HepG2 (cell line): Measurements from ENCODE around the gene USP32. TPM values are rescaled to one million over a fixed set of nuclear protein-coding genes. Genes with fewer than 3 reads are reported as not detected.

Experiments used
- MIER2 ChIP-seq: IDR thresholded peaks from 2 replicates; pipeline ENCODE4 v1.6.1; 2016; ENCODE audit warnings: missing biosample characterization, missing genetic modification reagents
- RBFOX2 ChIP-seq: fragments of 200-400 bp; formaldehyde crosslinking; IDR thresholded peaks from 2 replicates; pipeline ENCODE4 v1.6.1; 2017; ENCODE audit warnings: low read depth, mild to moderate bottlenecking, low read length
- RFX1 ChIP-seq: fragments of 450-650 bp; IDR thresholded peaks from 2 replicates; pipeline ENCODE4 v1.6.1; 2017
- RFX5 ChIP-seq: IDR thresholded peaks from 2 replicates; pipeline ENCODE4 v1.6.1; 2011; ENCODE audit warnings: low read depth, low read length, improper control_type of control experiment
- TERF1 ChIP-seq: sonication (generic); formaldehyde crosslinking; IDR thresholded peaks from 2 replicates; pipeline ENCODE4 v1.8.0; 2022; ENCODE audit warnings: mild to moderate bottlenecking, missing genetic modification reagents, moderate library complexity
- UBTF ChIP-seq: sonication (generic); formaldehyde crosslinking; IDR thresholded peaks from 2 replicates; pipeline ENCODE4 v1.4.0; 2020; ENCODE audit warnings: mild to moderate bottlenecking, missing genetic modification reagents
- ZBTB21 ChIP-seq: sonication (generic); formaldehyde crosslinking; IDR thresholded peaks from 2 replicates; pipeline ENCODE4 v1.4.0; 2020; ENCODE audit warnings: missing genetic modification reagents
- ZNF235 ChIP-seq: sonication (generic); formaldehyde crosslinking; IDR thresholded peaks from 2 replicates; pipeline ENCODE4 v1.8.1; 2023; ENCODE audit warnings: mild to moderate bottlenecking, missing genetic modification reagents, borderline replicate concordance
- ZNF563 ChIP-seq: sonication (generic); formaldehyde crosslinking; IDR thresholded peaks from 2 replicates; pipeline ENCODE4 v1.8.0; 2022; ENCODE audit warnings: mild to moderate bottlenecking, moderate library complexity, missing genetic modification reagents
- ZNF576 ChIP-seq: sonication (generic); formaldehyde crosslinking; IDR thresholded peaks from 2 replicates; pipeline ENCODE4 v1.4.0; 2020; ENCODE audit warnings: mild to moderate bottlenecking, missing genetic modification reagents
- ZNF616 ChIP-seq: sonication (generic); formaldehyde crosslinking; IDR thresholded peaks from 2 replicates; pipeline ENCODE4 v1.5.0; 2020; ENCODE audit warnings: low read depth, mild to moderate bottlenecking, missing genetic modification reagents
- ZNF674 ChIP-seq: sonication (generic); formaldehyde crosslinking; IDR thresholded peaks from 2 replicates; pipeline ENCODE4 v1.5.0; 2020; ENCODE audit warnings: low read depth, mild to moderate bottlenecking, missing genetic modification reagents
- polyA plus RNA-seq, 8 experiments: library from polyadenylated mRNA; depleted of rRNA in 3 of 8; stranded (reverse) in 7 of 8; unstranded in 1 of 8; fragments of >200 nt; fragmentation: Illumina TruSeq in 4 of 8; extraction: Trizol in 4 of 8; gene quantifications; 2 replicates each; pipeline versions ENCODE4 v1.2.1 to v1.2.3, GENCODE V29; 2011 to 2016; ENCODE audit warnings: low read depth in 4 of 8, missing spikeins in 1 of 8, mixed read lengths in 1 of 8; ENCODE audit not compliant: insufficient read depth in 1 of 8
- total RNA-seq, 5 experiments: library from RNA; depleted of rRNA; stranded (reverse); fragments of >200 nt; fragmentation: Illumina TruSeq; extraction: Trizol; gene quantifications; 2 replicates each; pipeline ENCODE4 v1.2.3, GENCODE V29; 2016; ENCODE audit warnings: low read depth in 1 of 5
- TF ChIP-seq, protein P1 (sequence below): sonication (generic); formaldehyde crosslinking; IDR thresholded peaks from 2 replicates; pipeline ENCODE4 v1.8.1; 2023; ENCODE audit warnings: mild to moderate bottlenecking, moderate library complexity, missing genetic modification reagents
- TF ChIP-seq, protein P2 (sequence below): sonication (generic); formaldehyde crosslinking; IDR thresholded peaks from 2 replicates; pipeline ENCODE4 v1.4.0; 2020; ENCODE audit warnings: missing genetic modification reagents, borderline replicate concordance
- TF ChIP-seq, protein P3 (sequence below): sonication (generic); formaldehyde crosslinking; IDR thresholded peaks from 2 replicates; pipeline ENCODE4 v1.8.1; 2023; ENCODE audit warnings: mild to moderate bottlenecking, missing genetic modification reagents

Gene USP32
- total and polyA plus RNA-seq, 2 of the 13 experiments (the other 11 are each of a cell fraction or from before 2014, with no cell fraction given), result 24.9 to 39.9 TPM

DNA sequence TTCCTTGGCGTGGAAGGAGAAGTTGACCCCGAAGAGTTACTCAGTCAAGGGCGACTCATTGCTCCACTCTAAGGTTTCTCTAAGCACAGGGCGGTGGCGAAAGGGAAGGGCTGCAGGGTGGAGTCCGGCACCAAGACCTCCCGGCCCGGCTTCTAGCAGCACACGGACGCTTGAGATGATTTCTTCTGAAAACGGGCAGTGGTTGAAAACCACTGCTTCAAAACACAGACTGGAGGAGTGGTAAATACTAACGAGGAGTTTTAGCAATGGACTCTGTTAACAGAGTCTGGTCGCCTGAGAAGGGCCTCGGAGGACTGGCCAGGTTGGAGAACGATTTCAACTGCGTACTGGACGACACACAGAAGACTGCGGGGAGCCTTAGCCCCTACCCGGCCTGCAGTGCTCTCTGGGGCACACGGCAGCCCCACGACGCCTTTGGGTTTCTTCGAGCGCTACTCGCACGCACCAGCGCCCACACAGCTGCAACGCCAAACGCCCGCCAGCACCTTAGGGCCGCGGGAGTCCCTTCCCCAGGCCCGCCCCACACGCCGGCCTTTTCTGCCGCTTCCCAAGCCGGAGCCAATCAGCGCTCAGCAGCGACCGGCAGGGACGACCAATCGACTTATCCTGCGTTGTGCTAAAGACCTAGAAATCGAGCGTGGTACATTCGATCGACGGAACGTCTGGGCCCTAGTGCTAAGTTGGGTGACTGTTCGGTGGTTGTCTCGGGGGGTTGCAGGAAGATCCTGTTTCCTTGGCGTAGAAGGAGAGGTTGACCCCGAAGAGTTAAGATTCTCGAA is 256.6 kb downstream of the USP32 start (continued):
- TF ChIP-seq, protein P1, sequence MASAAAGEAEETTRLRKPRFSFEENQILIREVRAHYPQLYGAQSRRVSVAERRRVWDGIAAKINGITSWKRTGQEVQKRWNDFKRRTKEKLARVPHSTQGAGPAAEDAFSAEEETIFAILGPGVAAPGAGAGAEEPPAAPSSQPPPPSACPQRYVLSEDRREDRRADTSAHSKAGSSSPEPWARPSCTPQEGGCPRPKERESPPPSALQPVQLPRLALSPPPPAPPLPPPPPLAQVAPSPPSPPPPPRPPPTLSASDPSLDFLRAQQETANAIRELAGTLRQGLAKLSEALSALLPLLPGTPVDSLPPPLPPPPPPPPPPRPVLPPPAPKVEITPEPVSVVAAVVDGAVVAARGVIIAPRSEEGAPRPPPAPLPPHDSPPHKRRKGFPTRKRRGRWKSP (CRISPR knock-in tag), result peak; percentile 92
- TF ChIP-seq RFX1 (no peak), ZNF616 (peak; percentile 92), MIER2 (CRISPR knock-in tag) (peak; percentile 89), RFX5 (no peak), TERF1 (CRISPR knock-in tag) (no peak), UBTF (CRISPR knock-in tag) (peak; percentile 75), RBFOX2 (peak; percentile 43; the same call in 1 of the 2 replicates), ZNF674 (CRISPR knock-in tag) (no peak), ZNF563 (CRISPR knock-in tag) (peak; percentile 75; the same call in 1 of the 2 replicates), ZBTB21 (CRISPR knock-in tag) (no peak), ZNF576 (no peak), ZNF235 (no peak)
- TF ChIP-seq, protein P2, sequence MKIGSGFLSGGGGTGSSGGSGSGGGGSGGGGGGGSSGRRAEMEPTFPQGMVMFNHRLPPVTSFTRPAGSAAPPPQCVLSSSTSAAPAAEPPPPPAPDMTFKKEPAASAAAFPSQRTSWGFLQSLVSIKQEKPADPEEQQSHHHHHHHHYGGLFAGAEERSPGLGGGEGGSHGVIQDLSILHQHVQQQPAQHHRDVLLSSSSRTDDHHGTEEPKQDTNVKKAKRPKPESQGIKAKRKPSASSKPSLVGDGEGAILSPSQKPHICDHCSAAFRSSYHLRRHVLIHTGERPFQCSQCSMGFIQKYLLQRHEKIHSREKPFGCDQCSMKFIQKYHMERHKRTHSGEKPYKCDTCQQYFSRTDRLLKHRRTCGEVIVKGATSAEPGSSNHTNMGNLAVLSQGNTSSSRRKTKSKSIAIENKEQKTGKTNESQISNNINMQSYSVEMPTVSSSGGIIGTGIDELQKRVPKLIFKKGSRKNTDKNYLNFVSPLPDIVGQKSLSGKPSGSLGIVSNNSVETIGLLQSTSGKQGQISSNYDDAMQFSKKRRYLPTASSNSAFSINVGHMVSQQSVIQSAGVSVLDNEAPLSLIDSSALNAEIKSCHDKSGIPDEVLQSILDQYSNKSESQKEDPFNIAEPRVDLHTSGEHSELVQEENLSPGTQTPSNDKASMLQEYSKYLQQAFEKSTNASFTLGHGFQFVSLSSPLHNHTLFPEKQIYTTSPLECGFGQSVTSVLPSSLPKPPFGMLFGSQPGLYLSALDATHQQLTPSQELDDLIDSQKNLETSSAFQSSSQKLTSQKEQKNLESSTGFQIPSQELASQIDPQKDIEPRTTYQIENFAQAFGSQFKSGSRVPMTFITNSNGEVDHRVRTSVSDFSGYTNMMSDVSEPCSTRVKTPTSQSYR (CRISPR knock-in tag), result no peak
- TF ChIP-seq, protein P3, sequence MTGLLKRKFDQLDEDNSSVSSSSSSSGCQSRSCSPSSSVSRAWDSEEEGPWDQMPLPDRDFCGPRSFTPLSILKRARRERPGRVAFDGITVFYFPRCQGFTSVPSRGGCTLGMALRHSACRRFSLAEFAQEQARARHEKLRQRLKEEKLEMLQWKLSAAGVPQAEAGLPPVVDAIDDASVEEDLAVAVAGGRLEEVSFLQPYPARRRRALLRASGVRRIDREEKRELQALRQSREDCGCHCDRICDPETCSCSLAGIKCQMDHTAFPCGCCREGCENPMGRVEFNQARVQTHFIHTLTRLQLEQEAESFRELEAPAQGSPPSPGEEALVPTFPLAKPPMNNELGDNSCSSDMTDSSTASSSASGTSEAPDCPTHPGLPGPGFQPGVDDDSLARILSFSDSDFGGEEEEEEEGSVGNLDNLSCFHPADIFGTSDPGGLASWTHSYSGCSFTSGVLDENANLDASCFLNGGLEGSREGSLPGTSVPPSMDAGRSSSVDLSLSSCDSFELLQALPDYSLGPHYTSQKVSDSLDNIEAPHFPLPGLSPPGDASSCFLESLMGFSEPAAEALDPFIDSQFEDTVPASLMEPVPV (CRISPR knock-in tag), result peak; percentile 55; the same call in 1 of the 2 replicates
